Progenitor cell of endocrine pancreas (in vitro differentiated cells): Measurements from ENCODE around the gene ZNF79. TPM values are rescaled to one million over a fixed set of nuclear protein-coding genes. Genes with fewer than 3 reads are reported as not detected.
"Not testable (repeated sequence)": the region's sequence is repeated elsewhere in the genome, so short reads cannot be mapped to it uniquely, and the experiment has no call there.

ENCODE experiments used
- DNase-seq: peaks from one replicate; pipeline ENCODE4 v3.0.0; 2021; ENCODE audit warnings: low spot score; ENCODE audit not compliant: unreplicated experiment
- H3K27ac Mint-ChIP-seq: 2 replicates; pipeline ENCODE4 v1.8.0; 2021; ENCODE audit warnings: mild to moderate bottlenecking, moderate library complexity, mixed read lengths
- H3K27me3 Mint-ChIP-seq: 2 replicates; pipeline ENCODE4 v1.8.0; 2021; ENCODE audit warnings: mixed read lengths
- H3K36me3 Mint-ChIP-seq: 2 replicates; pipeline ENCODE4 v1.8.0; 2022; ENCODE audit warnings: mixed read lengths; ENCODE audit not compliant: insufficient read depth
- H3K4me1 Mint-ChIP-seq: 2 replicates; pipeline ENCODE4 v1.8.0; 2021; ENCODE audit warnings: low read depth, mixed read lengths
- H3K4me3 Mint-ChIP-seq: 2 replicates; pipeline ENCODE4 v1.8.0; 2021; ENCODE audit warnings: low read depth, mild to moderate bottlenecking, moderate library complexity, mixed read lengths
- H3K9me3 Mint-ChIP-seq: 2 replicates; pipeline ENCODE4 v1.8.0; 2021; ENCODE audit warnings: low read depth, mixed read lengths
- total RNA-seq: library from RNA; stranded (reverse); gene quantifications from 2 replicates; pipeline ENCODE4 v1.2.1, GENCODE V29; 2021
- TF ChIP-seq, protein P1 (sequence below): fragments of 200-600 bp; sonication (generic); IDR thresholded peaks from one replicate; pipeline ENCODE4 v1.5.0; 2021; ENCODE audit warnings: antibody characterized with exemption, mild to moderate bottlenecking; ENCODE audit not compliant: unreplicated experiment

The ZNF79 gene
- total RNA-seq, 1 donor from 2014 or later: 12.4 TPM

DNA sequence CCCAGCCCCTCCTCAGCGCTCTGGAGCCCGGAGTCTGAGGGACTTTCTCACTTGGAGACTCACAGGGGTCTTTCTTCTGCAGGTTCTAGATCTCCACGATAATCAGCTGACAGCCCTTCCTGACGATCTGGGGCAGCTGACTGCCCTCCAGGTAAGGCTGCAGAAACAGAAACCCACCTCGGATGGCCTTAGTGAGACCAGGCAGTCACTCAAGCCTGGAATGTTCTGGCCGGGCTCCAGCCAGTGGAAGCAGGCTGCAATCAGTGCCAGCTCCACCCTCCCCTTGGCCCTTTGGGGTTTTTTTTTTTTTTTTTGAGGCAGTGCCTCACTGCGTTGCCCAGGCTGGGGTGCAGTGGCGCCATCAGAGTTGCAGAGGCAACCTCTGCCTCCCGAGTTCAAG is 34.7 kb downstream of the ZNF79 start:
- no peak overlapping the region for H3K4me3 Mint-ChIP-seq
- no peaks in the 10 kb centered on the region for H3K27me3 Mint-ChIP-seq
- no peak overlapping the region for H3K27ac Mint-ChIP-seq
- no peak for DNase-seq
- H3K9me3 Mint-ChIP-seq: no peaks in the 10 kb centered on the region
- TF ChIP-seq, protein P1, sequence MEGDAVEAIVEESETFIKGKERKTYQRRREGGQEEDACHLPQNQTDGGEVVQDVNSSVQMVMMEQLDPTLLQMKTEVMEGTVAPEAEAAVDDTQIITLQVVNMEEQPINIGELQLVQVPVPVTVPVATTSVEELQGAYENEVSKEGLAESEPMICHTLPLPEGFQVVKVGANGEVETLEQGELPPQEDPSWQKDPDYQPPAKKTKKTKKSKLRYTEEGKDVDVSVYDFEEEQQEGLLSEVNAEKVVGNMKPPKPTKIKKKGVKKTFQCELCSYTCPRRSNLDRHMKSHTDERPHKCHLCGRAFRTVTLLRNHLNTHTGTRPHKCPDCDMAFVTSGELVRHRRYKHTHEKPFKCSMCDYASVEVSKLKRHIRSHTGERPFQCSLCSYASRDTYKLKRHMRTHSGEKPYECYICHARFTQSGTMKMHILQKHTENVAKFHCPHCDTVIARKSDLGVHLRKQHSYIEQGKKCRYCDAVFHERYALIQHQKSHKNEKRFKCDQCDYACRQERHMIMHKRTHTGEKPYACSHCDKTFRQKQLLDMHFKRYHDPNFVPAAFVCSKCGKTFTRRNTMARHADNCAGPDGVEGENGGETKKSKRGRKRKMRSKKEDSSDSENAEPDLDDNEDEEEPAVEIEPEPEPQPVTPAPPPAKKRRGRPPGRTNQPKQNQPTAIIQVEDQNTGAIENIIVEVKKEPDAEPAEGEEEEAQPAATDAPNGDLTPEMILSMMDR: no peak
- H3K36me3 Mint-ChIP-seq: peaks cover 14% of the 10 kb centered on the region
- no peaks in the 10 kb centered on the region for H3K4me1 Mint-ChIP-seq

DNA sequence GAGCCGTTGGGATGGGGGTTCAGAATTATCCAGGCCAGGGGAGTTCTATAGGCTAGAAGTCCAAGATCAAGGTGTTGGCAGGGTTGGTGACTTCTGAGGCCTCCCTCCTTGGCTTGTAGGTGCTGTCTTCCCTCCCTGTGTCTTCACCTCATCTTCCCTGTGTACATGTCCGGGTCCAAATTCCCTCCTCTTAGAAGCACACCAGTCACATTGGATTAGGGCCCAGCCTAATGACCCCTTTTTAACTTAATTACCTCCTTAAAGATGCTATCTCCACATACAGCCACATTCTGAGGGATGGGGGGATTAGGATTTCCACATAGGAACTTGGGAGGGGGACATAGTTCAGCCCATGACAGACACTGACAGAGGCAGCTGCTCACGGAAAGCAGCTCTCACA is 39.2 kb downstream of the ZNF79 start:
- Mint-ChIP-seq H3K36me3 (peaks cover 17% of the 10 kb centered on the region), H3K4me3 (no peak overlapping the region), H3K4me1 (no peaks in the 10 kb centered on the region), H3K27me3 (no peaks in the 10 kb centered on the region), H3K9me3 (no peaks in the 10 kb centered on the region), H3K27ac (peak overlapping the region; percentile 62)
- DNase-seq: no peak
- TF ChIP-seq, protein P1: no peak

DNA sequence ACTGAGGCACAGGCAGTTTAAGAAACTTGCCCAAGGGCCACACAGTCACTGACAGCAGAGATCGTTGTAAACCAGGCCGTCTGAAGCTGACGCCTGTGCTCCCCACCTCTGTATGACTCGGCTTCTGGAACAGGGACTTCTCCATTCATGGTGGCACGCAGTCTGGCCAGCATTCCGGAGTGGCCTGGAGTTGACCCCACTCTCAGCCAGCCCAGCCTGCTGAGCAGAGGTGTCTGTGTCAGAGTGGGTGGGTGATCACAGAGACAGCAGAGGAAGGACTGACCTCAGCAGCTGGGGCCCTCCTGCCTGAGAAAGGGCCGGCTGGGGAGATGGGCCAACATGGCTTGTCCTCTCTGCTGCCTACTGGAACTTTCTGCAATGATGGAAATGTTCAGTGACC is 39.7 kb downstream of the ZNF79 start:
- Mint-ChIP-seq H3K27ac (no peak overlapping the region), H3K4me1 (no peaks in the 10 kb centered on the region), H3K4me3 (no peak overlapping the region), H3K9me3 (no peaks in the 10 kb centered on the region), H3K36me3 (peaks cover 17% of the 10 kb centered on the region), H3K27me3 (no peaks in the 10 kb centered on the region)
- TF ChIP-seq, protein P1: no peak
- DNase-seq: no peak

DNA sequence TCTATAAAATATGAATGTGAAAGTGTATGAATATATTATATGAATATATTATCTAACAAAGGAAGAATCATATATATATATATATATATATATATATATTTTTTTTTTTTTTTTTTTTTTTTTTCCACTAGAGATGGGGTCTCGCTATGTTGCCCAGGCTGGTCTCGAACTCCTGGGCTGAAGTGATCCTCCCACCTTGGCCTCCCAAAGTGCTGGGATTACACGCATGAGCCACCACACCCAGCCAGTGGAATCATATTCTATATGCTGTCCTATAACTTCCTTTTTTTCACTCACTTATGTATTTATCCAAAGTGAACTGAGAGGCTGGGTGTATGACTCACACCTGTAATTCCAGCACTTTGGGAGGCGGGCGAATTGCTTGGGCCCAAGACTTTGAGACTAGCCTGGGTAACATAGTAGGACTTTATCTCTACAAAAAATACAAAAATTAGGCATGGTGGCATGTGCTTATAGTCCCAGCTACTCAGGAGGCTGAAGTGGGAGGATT is 42.3 kb downstream of the ZNF79 start:
- DNase-seq, H3K27ac Mint-ChIP-seq, H3K4me1 Mint-ChIP-seq, H3K27me3 Mint-ChIP-seq, H3K9me3 Mint-ChIP-seq, H3K4me3 Mint-ChIP-seq: not testable (repeated sequence)
- peaks cover 21% of the 10 kb centered on the region for H3K36me3 Mint-ChIP-seq

DNA sequence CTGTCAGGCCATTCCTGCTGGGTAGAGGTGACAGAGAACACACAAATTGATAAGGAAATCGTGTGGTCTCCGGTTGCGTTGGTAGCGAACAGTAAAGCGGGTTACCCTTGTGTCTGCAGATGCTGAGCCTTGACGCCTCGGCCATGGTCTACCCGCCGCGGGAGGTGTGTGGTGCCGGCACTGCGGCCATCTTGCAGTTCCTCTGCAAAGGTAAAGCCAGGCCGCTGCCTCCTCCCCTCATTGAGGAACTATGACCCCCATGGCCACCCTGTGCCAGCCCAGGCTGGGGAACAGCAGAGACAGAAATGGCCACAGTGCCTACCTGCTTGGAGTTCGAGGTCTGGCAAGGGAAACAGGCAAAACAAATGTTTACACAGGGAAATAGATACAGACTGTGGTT is 43.4 kb downstream of the ZNF79 start:
- TF ChIP-seq, protein P1: no peak
- no peak overlapping the region for H3K27ac Mint-ChIP-seq
- DNase-seq: no peak
- H3K27me3 Mint-ChIP-seq: no peaks in the 10 kb centered on the region
- H3K9me3 Mint-ChIP-seq: no peaks in the 10 kb centered on the region
- peaks cover 18% of the 10 kb centered on the region for H3K36me3 Mint-ChIP-seq
- H3K4me3 Mint-ChIP-seq: no peak overlapping the region
- H3K4me1 Mint-ChIP-seq: no peaks in the 10 kb centered on the region

DNA sequence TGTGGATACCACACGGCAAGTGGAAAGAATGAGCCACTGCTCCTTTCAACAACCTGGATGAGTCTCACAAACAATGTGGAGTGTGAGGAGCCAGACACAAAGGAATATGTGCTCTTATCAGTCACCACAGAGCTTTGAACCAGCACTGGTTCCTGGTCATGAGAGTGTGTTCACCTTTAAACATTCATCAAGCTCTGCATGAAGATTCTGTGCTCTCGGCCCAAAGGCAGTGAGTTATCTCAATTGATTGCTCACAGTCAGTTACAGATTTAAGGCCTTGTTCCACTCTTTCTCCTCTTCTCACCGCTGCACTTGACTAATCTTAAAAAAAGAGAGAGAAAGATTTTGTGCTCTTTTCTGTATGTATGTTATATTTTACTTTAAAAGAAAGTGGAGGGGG is 46.5 kb downstream of the ZNF79 start:
- Mint-ChIP-seq H3K27ac (peak overlapping the region; percentile 59), H3K4me3 (no peak overlapping the region), H3K9me3 (no peaks in the 10 kb centered on the region), H3K27me3 (no peaks in the 10 kb centered on the region), H3K36me3 (peaks cover 25% of the 10 kb centered on the region), H3K4me1 (no peaks in the 10 kb centered on the region)
- no peak for DNase-seq
- TF ChIP-seq, protein P1: no peak
